OCI-LY7 (cell line): ENCODE results near the gene GOLGA7B.

Source experiments
- EZH2phosphoT487 ChIP-seq: fragments of 200-600 bp; sonication (generic); IDR thresholded peaks from 2 replicates; pipeline ENCODE4 v1.6.1; 2018; ENCODE audit warnings: low read depth, borderline replicate concordance, mild to moderate bottlenecking, mixed run types, antibody characterized with exemption, low read length, moderate library complexity, mixed read lengths
- TF ChIP-seq, protein P1 (sequence below): fragments of 200-600 bp; sonication (generic); conservative IDR thresholded peaks from 2 replicates; pipeline ENCODE4 v1.5.1; 2014; ENCODE audit warnings: mild to moderate bottlenecking, antibody characterized with exemption, low read length, moderate library complexity, mixed read lengths

DNA sequence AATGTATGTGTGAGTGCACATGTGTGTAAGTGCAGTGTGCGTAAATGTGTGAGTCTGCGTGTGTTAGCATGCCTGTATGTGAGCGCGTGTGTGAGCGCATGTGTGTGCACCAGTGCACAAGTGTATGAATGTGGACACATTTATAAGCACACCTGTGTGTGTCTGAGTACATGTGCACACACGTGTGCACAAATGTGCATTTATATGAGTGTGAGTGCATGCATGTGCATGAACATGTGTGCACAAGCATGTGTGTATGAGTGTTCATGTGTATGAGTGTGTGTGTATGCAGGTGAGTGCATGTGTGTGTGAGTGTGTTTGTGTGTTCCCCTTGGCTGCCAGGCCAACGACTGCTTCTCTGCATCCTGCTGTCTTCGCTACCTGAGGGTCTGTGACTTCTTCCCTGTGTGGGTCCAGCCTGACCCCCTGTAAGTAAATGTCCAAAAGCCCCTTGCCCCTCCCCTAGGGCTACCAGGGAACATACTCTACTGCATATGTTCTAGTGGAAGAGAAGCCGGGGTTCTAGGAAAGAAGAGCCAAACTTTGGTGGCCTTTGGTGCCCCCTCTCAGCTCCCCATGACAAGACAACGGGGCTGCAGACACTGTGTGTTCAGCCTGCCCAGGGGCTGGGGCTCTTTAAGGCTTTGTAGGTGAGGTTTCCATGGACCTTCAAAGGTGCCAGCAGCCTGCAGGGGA is 17.0 kb downstream of the GOLGA7B start:
- TF ChIP-seq, protein P1, sequence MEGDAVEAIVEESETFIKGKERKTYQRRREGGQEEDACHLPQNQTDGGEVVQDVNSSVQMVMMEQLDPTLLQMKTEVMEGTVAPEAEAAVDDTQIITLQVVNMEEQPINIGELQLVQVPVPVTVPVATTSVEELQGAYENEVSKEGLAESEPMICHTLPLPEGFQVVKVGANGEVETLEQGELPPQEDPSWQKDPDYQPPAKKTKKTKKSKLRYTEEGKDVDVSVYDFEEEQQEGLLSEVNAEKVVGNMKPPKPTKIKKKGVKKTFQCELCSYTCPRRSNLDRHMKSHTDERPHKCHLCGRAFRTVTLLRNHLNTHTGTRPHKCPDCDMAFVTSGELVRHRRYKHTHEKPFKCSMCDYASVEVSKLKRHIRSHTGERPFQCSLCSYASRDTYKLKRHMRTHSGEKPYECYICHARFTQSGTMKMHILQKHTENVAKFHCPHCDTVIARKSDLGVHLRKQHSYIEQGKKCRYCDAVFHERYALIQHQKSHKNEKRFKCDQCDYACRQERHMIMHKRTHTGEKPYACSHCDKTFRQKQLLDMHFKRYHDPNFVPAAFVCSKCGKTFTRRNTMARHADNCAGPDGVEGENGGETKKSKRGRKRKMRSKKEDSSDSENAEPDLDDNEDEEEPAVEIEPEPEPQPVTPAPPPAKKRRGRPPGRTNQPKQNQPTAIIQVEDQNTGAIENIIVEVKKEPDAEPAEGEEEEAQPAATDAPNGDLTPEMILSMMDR = no peak
- TF ChIP-seq EZH2phosphoT487 = no peak
